Endodermal cell (in vitro differentiated cells): ENCODE measurements around the gene VSTM4. TPM values are rescaled to one million over a fixed set of nuclear protein-coding genes. Genes with fewer than 3 reads are reported as not detected.

Experiments
- DNase-seq: peaks from one replicate; pipeline ENCODE4 v3.0.0-alpha.2; 2017
- H3K27ac ChIP-seq: 2 replicates; pipeline ENCODE4 v1.5.1; 2013; ENCODE audit warnings: mild to moderate bottlenecking, low read depth, low read length, moderate library complexity
- H3K27me3 ChIP-seq: 2 replicates; pipeline ENCODE4 v1.6.1; 2013; ENCODE audit warnings: mild to moderate bottlenecking, low read length, moderate library complexity; ENCODE audit not compliant: insufficient read depth, control insufficient read depth, poor library complexity, severe bottlenecking
- H3K36me3 ChIP-seq: 2 replicates; pipeline ENCODE4 v1.7.0; 2013; ENCODE audit warnings: mild to moderate bottlenecking, low read length, moderate library complexity; ENCODE audit not compliant: control insufficient read depth, insufficient read depth
- H3K4me1 ChIP-seq: one replicate; pipeline ENCODE4 v1.7.0; 2013; ENCODE audit warnings: low read length; ENCODE audit not compliant: control insufficient read depth, insufficient read depth
- H3K4me3 ChIP-seq: 2 replicates; pipeline ENCODE4 v1.5.1; 2013; ENCODE audit warnings: mild to moderate bottlenecking, low read length, moderate library complexity
- H3K9ac ChIP-seq: 2 replicates; pipeline ENCODE4 v1.6.1; 2013; ENCODE audit warnings: mild to moderate bottlenecking, low read length, moderate library complexity; ENCODE audit not compliant: poor library complexity, severe bottlenecking; ENCODE audit errors: extremely low read depth
- H3K9me3 ChIP-seq: 2 replicates; pipeline ENCODE4 v1.6.1; 2013; ENCODE audit warnings: mild to moderate bottlenecking, low read length, moderate library complexity; ENCODE audit not compliant: control insufficient read depth
- H3K27ac Mint-ChIP-seq: 2 replicates; pipeline ENCODE4 v1.8.0; 2020; ENCODE audit warnings: mixed read lengths
- H3K27me3 Mint-ChIP-seq: 2 replicates; pipeline ENCODE4 v1.8.0; 2021; ENCODE audit warnings: mild to moderate bottlenecking, mixed read lengths; ENCODE audit not compliant: insufficient read depth
- H3K36me3 Mint-ChIP-seq: 2 replicates; pipeline ENCODE4 v1.8.0; 2020; ENCODE audit warnings: low read depth, mixed read lengths
- H3K4me1 Mint-ChIP-seq: 2 replicates; pipeline ENCODE4 v1.8.0; 2020; ENCODE audit warnings: mixed read lengths
- H3K4me3 Mint-ChIP-seq: 2 replicates; pipeline ENCODE4 v1.8.0; 2020; ENCODE audit warnings: mild to moderate bottlenecking, moderate library complexity, mixed read lengths
- H3K9me3 Mint-ChIP-seq: 2 replicates; pipeline ENCODE4 v1.8.0; 2020; ENCODE audit warnings: mild to moderate bottlenecking, mixed read lengths
- CTCF ChIP-seq: fragments of 200-600 bp; sonication (generic); conservative IDR thresholded peaks from 2 replicates; pipeline ENCODE4 v1.5.0; 2021; ENCODE audit warnings: antibody characterized with exemption, mild to moderate bottlenecking
- WGBS, 2 experiments: methylation state at CpG; one replicate each; pipeline versions ENCODE4 v1.1.5 to v1.1.7; 2013; ENCODE audit warnings: missing lambda C conversion rate in 2 of 2, mixed read lengths in 1 of 2; ENCODE audit not compliant: insufficient coverage in 1 of 2, insufficient read length in 1 of 2; 5-methylcytosine and 5-hydroxymethylcytosine counted together
- total RNA-seq, 2 donors: library from RNA; stranded (reverse); fragmentation: NEBNext Ultra II Directional in 1 of 2; extraction: Animal tissue kit (Norgen Biotek cat#: 25700) in 1 of 2; gene quantifications; 2 replicates in 1 of 2; 3 replicates in 1 of 2; pipeline ENCODE4 v1.2.1, GENCODE V29; 2021

Gene VSTM4
- total RNA-seq, 2 donors from 2014 or later = 0.51 to 0.77 TPM

GRCh38 chr10:49107111-49107886 is 8.0 kb downstream of the VSTM4 start:
- no peak overlapping the region for H3K27ac Mint-ChIP-seq
- WGBS, 2 experiments = 95 to 97% methylated on average over 15 to 17 of the region's 17 CpGs
- H3K4me1 Mint-ChIP-seq = peaks cover 6% of the 10 kb centered on the region
- H3K27ac ChIP-seq = no peak overlapping the region
- H3K9me3 Mint-ChIP-seq = no peaks in the 10 kb centered on the region
- no peak overlapping the region for H3K4me3 Mint-ChIP-seq
- no peaks in the 10 kb centered on the region for H3K4me1 ChIP-seq
- no peaks in the 10 kb centered on the region for H3K9me3 ChIP-seq
- no peaks in the 10 kb centered on the region for H3K36me3 ChIP-seq
- no peak overlapping the region for H3K9ac ChIP-seq
- no peak overlapping the region for H3K4me3 ChIP-seq
- peaks cover 5% of the 10 kb centered on the region for H3K27me3 Mint-ChIP-seq
- no peaks in the 10 kb centered on the region for H3K36me3 Mint-ChIP-seq
- no peak for DNase-seq
- H3K27me3 ChIP-seq = peaks cover 11% of the 10 kb centered on the region
- no peak for TF ChIP-seq CTCF

GRCh38 chr10:49106451-49106850 is 8.9 kb downstream of the VSTM4 start:
- no peaks in the 10 kb centered on the region for H3K9me3 Mint-ChIP-seq
- no peaks in the 10 kb centered on the region for H3K27me3 Mint-ChIP-seq
- Histone ChIP-seq H3K4me1 (no peaks in the 10 kb centered on the region), H3K27ac (no peak overlapping the region), H3K4me3 (no peak overlapping the region), H3K36me3 (no peaks in the 10 kb centered on the region), H3K9me3 (no peaks in the 10 kb centered on the region), H3K27me3 (peaks cover 4% of the 10 kb centered on the region), H3K9ac (no peak overlapping the region)
- no peak for TF ChIP-seq CTCF
- WGBS, 2 experiments = 91 to 100% methylated on average over 3 to 7 of the region's 7 CpGs
- DNase-seq = no peak
- H3K27ac Mint-ChIP-seq = no peak overlapping the region
- H3K4me1 Mint-ChIP-seq = peaks cover 6% of the 10 kb centered on the region
- H3K4me3 Mint-ChIP-seq = no peak overlapping the region
- no peaks in the 10 kb centered on the region for H3K36me3 Mint-ChIP-seq

- Mint-ChIP-seq H3K27me3 (no peaks in the 10 kb centered on the region), H3K9me3 (no peaks in the 10 kb centered on the region), H3K4me3 (no peak overlapping the region), H3K4me1 (no peaks in the 10 kb centered on the region), H3K27ac (no peak overlapping the region), H3K36me3 (no peaks in the 10 kb centered on the region)
- H3K4me1 ChIP-seq = no peaks in the 10 kb centered on the region
- no peak overlapping the region for H3K9ac ChIP-seq
- no peaks in the 10 kb centered on the region for H3K36me3 ChIP-seq
- no peak for DNase-seq
- TF ChIP-seq CTCF = no peak
- no peak overlapping the region for H3K27ac ChIP-seq
- WGBS, 2 experiments = 81 to 92% methylated on average over 4 of the region's 4 CpGs
- no peaks in the 10 kb centered on the region for H3K9me3 ChIP-seq
- no peak overlapping the region for H3K4me3 ChIP-seq
- H3K27me3 ChIP-seq = no peaks in the 10 kb centered on the region
Observed at GRCh38 chr10:49105076-49105475, 10.2 kb downstream of the VSTM4 start.
